HEK293 (cell line): ENCODE results near the gene SF3A1.
"Not testable (repeated sequence)": the region's sequence is repeated elsewhere in the genome, so short reads cannot be mapped to it uniquely, and the experiment has no call there.

Source experiments
- CTCF ChIA-PET: fragments of 350-600 bp; formaldehyde crosslinking; extraction: SDS; loops from one replicate; lab custom pipeline; 2021; ENCODE audit warnings: antibody characterized with exemption; lab: Yijun Ruan, JAX
- POLR2A ChIA-PET: fragments of 300-600 bp; formaldehyde crosslinking; extraction: SDS; loops from one replicate; lab custom pipeline; 2020; ENCODE audit warnings: antibody characterized with exemption, inconsistent platforms; lab: Yijun Ruan, JAX
- H3K27ac ChIP-seq: fragments of 200-500 bp; sonication (Bioruptor generic); 2 replicates; pipeline ENCODE4 v1.5.1; 2014; ENCODE audit warnings: low read depth, low read length, control low read depth, inconsistent platforms; ENCODE audit errors: extremely low read depth
- H3K36me3 ChIP-seq, 2 experiments: fragments of 200-500 bp in 1 of 2; sonication (Bioruptor generic) in 1 of 2; 1 replicate in 1 of 2; 2 replicates in 1 of 2; pipeline ENCODE4 v1.5.1; 2014 to 2017; ENCODE audit warnings: inconsistent platforms in 2 of 2, low read length in 2 of 2; ENCODE audit not compliant: control insufficient read depth in 2 of 2, insufficient read depth in 1 of 2
- H3K4me1 ChIP-seq: fragments of 200-500 bp; sonication (Bioruptor generic); 2 replicates; pipeline ENCODE4 v1.5.1; 2014; ENCODE audit warnings: mild to moderate bottlenecking, low read length, inconsistent platforms; ENCODE audit not compliant: control insufficient read depth, insufficient read depth
- H3K4me3 ChIP-seq: 2 replicates; pipeline ENCODE4 v1.5.1; 2011; ENCODE audit warnings: low read depth, mild to moderate bottlenecking, control low read depth, low read length, moderate library complexity
- H3K9me3 ChIP-seq: fragments of 200-500 bp; sonication (Bioruptor generic); 2 replicates; pipeline ENCODE4 v1.5.1; 2014; ENCODE audit warnings: low read depth, low read length, inconsistent platforms; ENCODE audit not compliant: control insufficient read depth, insufficient read depth
- EGR2 ChIP-seq: fragments of 450-650 bp; formaldehyde crosslinking; IDR thresholded peaks from 2 replicates; pipeline ENCODE4 v1.5.1; 2016; ENCODE audit warnings: low read depth, missing biosample characterization, missing genetic modification characterization
- FEZF1 ChIP-seq: fragments of 450-650 bp; formaldehyde crosslinking; IDR thresholded peaks from 2 replicates; pipeline ENCODE4 v1.5.1; 2016; ENCODE audit warnings: missing biosample characterization, missing genetic modification characterization
- GLIS1 ChIP-seq: fragments of 450-650 bp; formaldehyde crosslinking; IDR thresholded peaks from 2 replicates; pipeline ENCODE4 v1.5.1; 2016; ENCODE audit warnings: missing biosample characterization, missing genetic modification characterization
- KLF17 ChIP-seq: fragments of 450-650 bp; formaldehyde crosslinking; IDR thresholded peaks from 2 replicates; pipeline ENCODE4 v1.5.1; 2016; ENCODE audit warnings: missing biosample characterization, missing genetic modification characterization
- MZF1 ChIP-seq: fragments of 450-650 bp; formaldehyde crosslinking; IDR thresholded peaks from 2 replicates; pipeline ENCODE4 v1.5.1; 2017; ENCODE audit warnings: missing biosample characterization, missing genetic modification characterization, borderline replicate concordance
- SCRT1 ChIP-seq: fragments of 450-650 bp; formaldehyde crosslinking; IDR thresholded peaks from 2 replicates; pipeline ENCODE4 v1.5.1; 2016; ENCODE audit warnings: missing biosample characterization, missing genetic modification characterization, borderline replicate concordance
- SP2 ChIP-seq: fragments of 450-650 bp; formaldehyde crosslinking; IDR thresholded peaks from 2 replicates; pipeline ENCODE4 v1.5.1; 2016; ENCODE audit warnings: missing biosample characterization, missing genetic modification characterization
- YY1 ChIP-seq: fragments of 450-650 bp; formaldehyde crosslinking; IDR thresholded peaks from 2 replicates; pipeline ENCODE4 v1.5.1; 2018; ENCODE audit warnings: missing biosample characterization, missing genetic modification characterization
- ZFHX2 ChIP-seq: fragments of 450-650 bp; formaldehyde crosslinking; conservative IDR thresholded peaks from 2 replicates; pipeline ENCODE4 v1.5.1; 2016; ENCODE audit warnings: missing biosample characterization, missing genetic modification characterization
- ZFP37 ChIP-seq: fragments of 450-650 bp; formaldehyde crosslinking; IDR thresholded peaks from 2 replicates; pipeline ENCODE4 v1.5.1; 2016; ENCODE audit warnings: missing biosample characterization, missing genetic modification characterization
- ZNF121 ChIP-seq: fragments of 450-650 bp; formaldehyde crosslinking; IDR thresholded peaks from 2 replicates; pipeline ENCODE4 v1.5.1; 2016; ENCODE audit warnings: missing biosample characterization, missing genetic modification characterization
- ZNF155 ChIP-seq: fragments of 450-650 bp; formaldehyde crosslinking; IDR thresholded peaks from 2 replicates; pipeline ENCODE4 v1.5.1; 2016; ENCODE audit warnings: missing biosample characterization, missing genetic modification characterization
- ZNF174 ChIP-seq: fragments of 450-650 bp; formaldehyde crosslinking; IDR thresholded peaks from 2 replicates; pipeline ENCODE4 v1.5.0; 2017; ENCODE audit warnings: missing biosample characterization, mild to moderate bottlenecking, missing genetic modification characterization
- ZNF274 ChIP-seq, 2 experiments: fragments of 200-500 bp in 1 of 2; fragments of 450-650 bp in 1 of 2; sonication (Bioruptor generic) in 1 of 2; formaldehyde crosslinking in 1 of 2; IDR thresholded peaks; 2 replicates each; pipeline versions ENCODE4 v1.5.1 to v1.6.1; 2014 to 2016; ENCODE audit warnings: borderline replicate concordance in 1 of 2, inconsistent platforms in 1 of 2, low read length in 1 of 2, missing biosample characterization in 1 of 2, missing genetic modification characterization in 1 of 2
- ZNF292 ChIP-seq: fragments of 450-650 bp; formaldehyde crosslinking; IDR thresholded peaks from 2 replicates; pipeline ENCODE4 v1.5.1; 2016; ENCODE audit warnings: low read depth, missing biosample characterization, missing genetic modification characterization, borderline replicate concordance
- ZNF362 ChIP-seq: fragments of 450-650 bp; formaldehyde crosslinking; IDR thresholded peaks from 2 replicates; pipeline ENCODE4 v1.5.1; 2016; ENCODE audit warnings: missing biosample characterization, missing genetic modification characterization
- ZNF366 ChIP-seq: fragments of 450-650 bp; formaldehyde crosslinking; conservative IDR thresholded peaks from 2 replicates; pipeline ENCODE4 v1.5.1; 2016; ENCODE audit warnings: missing biosample characterization, missing genetic modification characterization
- ZNF416 ChIP-seq: fragments of 450-650 bp; formaldehyde crosslinking; IDR thresholded peaks from 2 replicates; pipeline ENCODE4 v1.5.1; 2016; ENCODE audit warnings: missing biosample characterization, missing genetic modification characterization
- ZNF510 ChIP-seq: fragments of 450-650 bp; formaldehyde crosslinking; IDR thresholded peaks from 2 replicates; pipeline ENCODE4 v1.5.1; 2018; ENCODE audit warnings: mild to moderate bottlenecking, missing genetic modification characterization, missing biosample characterization; ENCODE audit not compliant: insufficient replicate concordance
- ZNF544 ChIP-seq: fragments of 450-650 bp; formaldehyde crosslinking; IDR thresholded peaks from 2 replicates; pipeline ENCODE4 v1.5.0; 2017; ENCODE audit warnings: missing biosample characterization, missing genetic modification characterization
- ZNF658 ChIP-seq: fragments of 450-650 bp; formaldehyde crosslinking; IDR thresholded peaks from 2 replicates; pipeline ENCODE4; 2016; ENCODE audit warnings: missing biosample characterization, missing genetic modification characterization
- ZNF837 ChIP-seq: fragments of 450-650 bp; formaldehyde crosslinking; IDR thresholded peaks from 2 replicates; pipeline ENCODE4 v1.5.1; 2016; ENCODE audit warnings: missing biosample characterization, missing genetic modification characterization

SF3A1 gene

GRCh38 chr22:30404307-30404706 lies 47.6 kb upstream of the SF3A1 start:
- H3K36me3 ChIP-seq = peaks cover 28 to 48% of the 10 kb centered on the region in 2 experiments
- POLR2A ChIA-PET = interaction anchor here (1.7 kb wide), 1 partner anchor 18 kb away, joined by 3 read pairs; no protein-coding TSS in a partner anchor

GRCh38 chr22:30402766-30403104 lies 46.0 kb upstream of the SF3A1 start:
- CTCF ChIA-PET = interaction anchor here (0.6 to 2.8 kb wide), 6 partner anchors 15 to 729 kb away, joined by 3 to 13 read pairs (median 4); partner anchors contain the start of gene RNF215
- H3K27ac ChIP-seq = not testable (repeated sequence)
- TF ChIP-seq ZNF121 (tag by site-specific recombination) (peak; percentile 87), ZNF362 (0 out of 2 replicates have a peak, but pooled peaks have one; percentile 47)
- TF ChIP-seq, all 188 proteins: peak for 2; not testable (repeated sequence) for 186
- not testable (repeated sequence) for H3K4me3 ChIP-seq, H3K4me1 ChIP-seq, H3K9me3 ChIP-seq
- POLR2A ChIA-PET = interaction anchor here (1.2 kb wide), 1 partner anchor 21 kb away, joined by 4 read pairs; no protein-coding TSS in a partner anchor
- H3K36me3 ChIP-seq = peaks cover 12 to 32% of the 10 kb centered on the region in 2 experiments

More at GRCh38 chr22:30404307-30404706, 47.6 kb upstream of the SF3A1 start:
- no peak overlapping the region for H3K4me3 ChIP-seq
- no peak for TF ChIP-seq ZNF510
- no peak for TF ChIP-seq ZNF292
- no peak for TF ChIP-seq GLIS1
- TF ChIP-seq ZNF544 = no peak
- TF ChIP-seq ZNF416 (tag by site-specific recombination) = no peak
- TF ChIP-seq SCRT1 (tag by site-specific recombination) = no peak
- no peak for TF ChIP-seq KLF17 (tag by site-specific recombination)
- no peak for TF ChIP-seq MZF1 (tag by site-specific recombination)
- no peak for TF ChIP-seq YY1 (tag by site-specific recombination)
- TF ChIP-seq ZNF658 (tag by site-specific recombination) = no peak
- TF ChIP-seq ZNF155 = no peak
- no peak for TF ChIP-seq ZNF837 (tag by site-specific recombination)
- no peak for TF ChIP-seq ZFP37 (tag by site-specific recombination)
- no peak for TF ChIP-seq ZFHX2 (tag by site-specific recombination)
- TF ChIP-seq ZNF274 (IDR thresholded peaks at IDR 0.05; ENCODE audit: low read length) = no peak
- TF ChIP-seq ZNF274 (tag by site-specific recombination; IDR thresholded peaks at IDR 0.05; ENCODE audit: borderline replicate concordance) = no peak
- no peak for TF ChIP-seq ZNF174
- TF ChIP-seq ZNF366 (tag by site-specific recombination) = no peak
- H3K9me3 ChIP-seq = no peaks in the 10 kb centered on the region
- CTCF ChIA-PET = interaction anchor here (0.6 to 0.9 kb wide), 3 partner anchors 76 to 115 kb away, joined by 3 to 4 read pairs (median 3); partner anchors contain the start of gene CASTOR1
- H3K27ac ChIP-seq = no peak overlapping the region
- no peaks in the 10 kb centered on the region for H3K4me1 ChIP-seq

GRCh38 chr22:30402028-30402765 lies 45.5 kb upstream of the SF3A1 start:
- TF ChIP-seq FEZF1 (tag by site-specific recombination) (no peak), EGR2 (peak; percentile 95), SP2 (tag by site-specific recombination) (no peak), ZFHX2 (tag by site-specific recombination) (peak; percentile 97)

More at GRCh38 chr22:30402028-30402765, 45.5 kb upstream of the SF3A1 start:
- Histone ChIP-seq H3K27ac (no peak overlapping the region), H3K4me1 (peaks cover 3% of the 10 kb centered on the region; the same call in 1 of the 2 replicates), H3K36me3 (peaks cover 9 to 27% of the 10 kb centered on the region in 2 experiments; a peak in 2 of 3 replicates), H3K4me3 (no peak overlapping the region), H3K9me3 (no peaks in the 10 kb centered on the region)
- CTCF ChIA-PET = interaction anchor here (0.6 to 2.8 kb wide), 9 partner anchors 15 to 730 kb away, joined by 3 to 13 read pairs (median 3); partner anchors contain the start of gene RNF215
- POLR2A ChIA-PET = interaction anchor here (0.7 to 1.2 kb wide), 3 partner anchors 20 to 27 kb away, joined by 3 to 4 read pairs (median 4); no protein-coding TSS in a partner anchor
